HepG2 (cell line): ENCODE results near the gene POLE. TPM values are rescaled to one million over a fixed set of nuclear protein-coding genes. Genes with fewer than 3 reads are reported as not detected.

Source experiments
- GABPB1 ChIP-seq: IDR thresholded peaks from 2 replicates; pipeline ENCODE4 v1.6.1; 2016; ENCODE audit warnings: mild to moderate bottlenecking, missing genetic modification reagents, moderate library complexity, missing compliant biosample characterization
- MIXL1 ChIP-seq: IDR thresholded peaks from 2 replicates; pipeline ENCODE4 v1.6.1; 2016
- PRMT3 ChIP-seq: sonication (generic); formaldehyde crosslinking; IDR thresholded peaks from 2 replicates; pipeline ENCODE4 v1.8.1; 2022; ENCODE audit warnings: low read depth, mild to moderate bottlenecking, moderate library complexity, missing genetic modification reagents, borderline replicate concordance
- RBAK ChIP-seq: sonication (generic); formaldehyde crosslinking; IDR thresholded peaks from 2 replicates; pipeline ENCODE4 v1.5.1; 2020; ENCODE audit warnings: mild to moderate bottlenecking, missing genetic modification reagents
- SP1 ChIP-seq, 2 experiments: fragments of 450-650 bp in 1 of 2; sonication (generic) in 1 of 2; formaldehyde crosslinking in 1 of 2; IDR thresholded peaks; 2 replicates each; pipeline versions ENCODE4 v1.4.0 to v1.6.1; 2016 to 2020; ENCODE audit warnings: missing genetic modification reagents in 1 of 2
- SP5 ChIP-seq: IDR thresholded peaks from 2 replicates; pipeline ENCODE4 v1.6.1; 2016; ENCODE audit warnings: low read depth, borderline replicate concordance
- SPEN ChIP-seq: sonication (generic); formaldehyde crosslinking; IDR thresholded peaks from 2 replicates; pipeline ENCODE4 v1.5.1; 2020; ENCODE audit warnings: low read depth, mild to moderate bottlenecking, missing genetic modification reagents
- TAF15 ChIP-seq: fragments of 200-400 bp; formaldehyde crosslinking; IDR thresholded peaks from one replicate; pipeline ENCODE4 v1.6.1; 2018; ENCODE audit warnings: mild to moderate bottlenecking, low read depth, low read length; ENCODE audit not compliant: poor library complexity, severe bottlenecking
- TGIF2 ChIP-seq: IDR thresholded peaks from 2 replicates; pipeline ENCODE4 v1.6.1; 2016; ENCODE audit warnings: control low read depth, missing compliant biosample characterization
- THAP11 ChIP-seq: IDR thresholded peaks from 2 replicates; pipeline ENCODE4 v1.6.1; 2016; ENCODE audit warnings: missing biosample characterization, missing genetic modification reagents
- ZNF614 ChIP-seq: IDR thresholded peaks from 2 replicates; pipeline ENCODE4 v1.6.1; 2018; ENCODE audit warnings: missing biosample characterization, missing genetic modification reagents, inconsistent platforms, borderline replicate concordance
- ZSCAN9 ChIP-seq: IDR thresholded peaks from 2 replicates; pipeline ENCODE4 v1.6.1; 2016; ENCODE audit warnings: borderline replicate concordance
- polyA plus RNA-seq, 8 experiments: library from polyadenylated mRNA; depleted of rRNA in 3 of 8; stranded (reverse) in 7 of 8; unstranded in 1 of 8; fragments of >200 nt; fragmentation: Illumina TruSeq in 4 of 8; extraction: Trizol in 4 of 8; gene quantifications; 2 replicates each; pipeline versions ENCODE4 v1.2.1 to v1.2.3, GENCODE V29; 2011 to 2016; ENCODE audit warnings: low read depth in 4 of 8, missing spikeins in 1 of 8, mixed read lengths in 1 of 8; ENCODE audit not compliant: insufficient read depth in 1 of 8
- total RNA-seq, 5 experiments: library from RNA; depleted of rRNA; stranded (reverse); fragments of >200 nt; fragmentation: Illumina TruSeq; extraction: Trizol; gene quantifications; 2 replicates each; pipeline ENCODE4 v1.2.3, GENCODE V29; 2016; ENCODE audit warnings: low read depth in 1 of 5
- TF ChIP-seq, protein P1 (sequence below): sonication (generic); formaldehyde crosslinking; IDR thresholded peaks from 2 replicates; pipeline ENCODE4 v1.5.0; 2020; ENCODE audit warnings: mild to moderate bottlenecking, missing genetic modification reagents, borderline replicate concordance
- TF ChIP-seq, protein P2 (sequence below): sonication (generic); formaldehyde crosslinking; IDR thresholded peaks from 2 replicates; pipeline ENCODE4 v1.5.1; 2020; ENCODE audit warnings: missing genetic modification reagents, mild to moderate bottlenecking, borderline replicate concordance
- TF ChIP-seq, protein P3 (sequence below): sonication (generic); formaldehyde crosslinking; IDR thresholded peaks from 2 replicates; pipeline ENCODE4 v1.5.0; 2020; ENCODE audit warnings: mild to moderate bottlenecking, missing genetic modification reagents
- TF ChIP-seq, protein P4 (sequence below): sonication (generic); formaldehyde crosslinking; IDR thresholded peaks from 2 replicates; pipeline ENCODE4 v1.4.0; 2020; ENCODE audit warnings: missing genetic modification reagents, borderline replicate concordance

The POLE gene
- total and polyA plus RNA-seq, 2 of the 13 experiments (the other 11 are each of a cell fraction or from before 2014, with no cell fraction given) = 25.3 to 52.2 TPM

DNA sequence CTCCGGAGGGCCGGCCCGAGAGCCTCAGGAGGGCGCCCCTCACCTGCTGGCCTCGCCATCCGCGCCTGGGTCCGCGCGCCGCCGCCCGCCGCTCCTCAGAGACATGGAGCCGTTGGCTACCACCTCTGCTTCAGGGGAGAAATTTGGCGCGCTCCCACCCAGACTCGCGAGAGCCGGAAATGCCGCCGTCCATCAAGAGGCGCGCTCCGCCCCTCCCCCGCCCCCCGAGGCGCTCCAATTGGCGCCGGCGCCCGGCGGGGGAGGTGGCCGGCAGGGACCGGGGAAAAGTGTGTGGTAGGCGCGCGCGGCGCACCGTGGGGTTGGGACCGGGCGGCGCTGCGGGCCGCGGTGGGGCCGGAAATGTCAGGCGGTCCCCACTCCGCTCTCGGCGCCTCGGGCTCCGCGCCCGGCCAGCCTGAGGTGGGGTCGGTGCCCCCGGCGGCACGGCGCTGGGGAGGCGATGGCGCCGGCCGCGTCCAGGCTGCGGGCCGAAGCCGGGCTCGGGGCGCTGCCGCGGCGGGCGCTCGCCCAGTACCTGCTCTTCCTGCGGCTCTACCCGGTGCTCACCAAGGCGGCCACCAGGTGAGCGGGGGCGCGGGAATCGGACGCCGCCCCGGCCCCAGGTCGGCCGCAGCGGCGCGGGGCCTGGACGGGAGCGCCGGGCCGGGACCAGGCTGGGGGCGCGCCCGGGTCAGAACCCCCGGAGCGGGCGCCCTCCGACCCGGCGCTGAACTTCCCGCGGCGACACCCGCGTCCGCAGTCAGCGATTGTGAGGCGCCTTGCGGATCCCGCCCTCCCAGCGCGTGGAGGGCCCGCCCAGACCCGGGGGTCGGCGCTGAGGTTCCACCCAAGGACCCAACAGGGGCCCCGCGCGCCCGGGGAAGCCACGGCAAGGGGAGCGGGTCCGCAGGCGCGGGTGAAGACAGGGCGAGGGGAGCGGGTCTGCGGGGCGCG lies at the start of gene POLE, which contains the start of gene PXMP2 (continued):
- TF ChIP-seq, protein P1, sequence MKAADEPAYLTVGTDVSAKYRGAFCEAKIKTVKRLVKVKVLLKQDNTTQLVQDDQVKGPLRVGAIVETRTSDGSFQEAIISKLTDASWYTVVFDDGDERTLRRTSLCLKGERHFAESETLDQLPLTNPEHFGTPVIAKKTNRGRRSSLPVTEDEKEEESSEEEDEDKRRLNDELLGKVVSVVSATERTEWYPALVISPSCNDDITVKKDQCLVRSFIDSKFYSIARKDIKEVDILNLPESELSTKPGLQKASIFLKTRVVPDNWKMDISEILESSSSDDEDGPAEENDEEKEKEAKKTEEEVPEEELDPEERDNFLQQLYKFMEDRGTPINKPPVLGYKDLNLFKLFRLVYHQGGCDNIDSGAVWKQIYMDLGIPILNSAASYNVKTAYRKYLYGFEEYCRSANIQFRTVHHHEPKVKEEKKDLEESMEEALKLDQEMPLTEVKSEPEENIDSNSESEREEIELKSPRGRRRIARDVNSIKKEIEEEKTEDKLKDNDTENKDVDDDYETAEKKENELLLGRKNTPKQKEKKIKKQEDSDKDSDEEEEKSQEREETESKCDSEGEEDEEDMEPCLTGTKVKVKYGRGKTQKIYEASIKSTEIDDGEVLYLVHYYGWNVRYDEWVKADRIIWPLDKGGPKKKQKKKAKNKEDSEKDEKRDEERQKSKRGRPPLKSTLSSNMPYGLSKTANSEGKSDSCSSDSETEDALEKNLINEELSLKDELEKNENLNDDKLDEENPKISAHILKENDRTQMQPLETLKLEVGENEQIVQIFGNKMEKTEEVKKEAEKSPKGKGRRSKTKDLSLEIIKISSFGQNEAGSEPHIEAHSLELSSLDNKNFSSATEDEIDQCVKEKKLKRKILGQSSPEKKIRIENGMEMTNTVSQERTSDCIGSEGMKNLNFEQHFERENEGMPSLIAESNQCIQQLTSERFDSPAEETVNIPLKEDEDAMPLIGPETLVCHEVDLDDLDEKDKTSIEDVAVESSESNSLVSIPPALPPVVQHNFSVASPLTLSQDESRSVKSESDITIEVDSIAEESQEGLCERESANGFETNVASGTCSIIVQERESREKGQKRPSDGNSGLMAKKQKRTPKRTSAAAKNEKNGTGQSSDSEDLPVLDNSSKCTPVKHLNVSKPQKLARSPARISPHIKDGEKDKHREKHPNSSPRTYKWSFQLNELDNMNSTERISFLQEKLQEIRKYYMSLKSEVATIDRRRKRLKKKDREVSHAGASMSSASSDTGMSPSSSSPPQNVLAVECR = peak; percentile 94
- TF ChIP-seq MIXL1 (CRISPR knock-in tag) = peak; percentile 40
- no peak for TF ChIP-seq SP1 (IDR thresholded peaks at IDR 0.05)
- peak; percentile 75 for TF ChIP-seq SP1 (CRISPR knock-in tag; IDR thresholded peaks at IDR 0.05)
- peak; percentile 44; the same call in 1 of the 2 replicates for TF ChIP-seq ZSCAN9 (CRISPR knock-in tag)
- TF ChIP-seq GABPB1 (CRISPR knock-in tag) = peak; percentile 89
- peak; percentile 68 for TF ChIP-seq TGIF2 (CRISPR knock-in tag)
- 0 out of 2 replicates have a peak, but pooled peaks have one; percentile 34 for TF ChIP-seq PRMT3 (CRISPR knock-in tag)
- TF ChIP-seq TAF15 = peak; percentile 25
- peak; percentile 61 for TF ChIP-seq SPEN (CRISPR knock-in tag)
- TF ChIP-seq THAP11 (CRISPR knock-in tag) = peak; percentile 78
- TF ChIP-seq ZNF614 (CRISPR knock-in tag) = peak; percentile 84; the same call in 1 of the 2 replicates
- TF ChIP-seq, protein P2, sequence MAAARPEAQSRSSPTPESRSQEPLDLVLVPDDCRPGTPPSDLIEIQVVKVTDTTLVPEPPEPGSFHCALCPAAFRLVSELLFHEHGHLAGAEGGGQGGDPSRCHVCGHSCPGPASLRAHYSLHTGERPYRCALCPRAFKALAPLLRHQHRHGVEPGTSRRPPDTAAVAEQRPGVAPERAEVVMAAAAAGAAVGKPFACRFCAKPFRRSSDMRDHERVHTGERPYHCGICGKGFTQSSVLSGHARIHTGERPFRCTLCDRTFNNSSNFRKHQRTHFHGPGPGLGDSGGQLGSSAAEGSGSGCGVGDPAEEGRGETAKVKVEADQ = peak; percentile 44; the same call in 1 of the 2 replicates
- no peak for TF ChIP-seq RBAK (CRISPR knock-in tag)
- TF ChIP-seq, protein P3, sequence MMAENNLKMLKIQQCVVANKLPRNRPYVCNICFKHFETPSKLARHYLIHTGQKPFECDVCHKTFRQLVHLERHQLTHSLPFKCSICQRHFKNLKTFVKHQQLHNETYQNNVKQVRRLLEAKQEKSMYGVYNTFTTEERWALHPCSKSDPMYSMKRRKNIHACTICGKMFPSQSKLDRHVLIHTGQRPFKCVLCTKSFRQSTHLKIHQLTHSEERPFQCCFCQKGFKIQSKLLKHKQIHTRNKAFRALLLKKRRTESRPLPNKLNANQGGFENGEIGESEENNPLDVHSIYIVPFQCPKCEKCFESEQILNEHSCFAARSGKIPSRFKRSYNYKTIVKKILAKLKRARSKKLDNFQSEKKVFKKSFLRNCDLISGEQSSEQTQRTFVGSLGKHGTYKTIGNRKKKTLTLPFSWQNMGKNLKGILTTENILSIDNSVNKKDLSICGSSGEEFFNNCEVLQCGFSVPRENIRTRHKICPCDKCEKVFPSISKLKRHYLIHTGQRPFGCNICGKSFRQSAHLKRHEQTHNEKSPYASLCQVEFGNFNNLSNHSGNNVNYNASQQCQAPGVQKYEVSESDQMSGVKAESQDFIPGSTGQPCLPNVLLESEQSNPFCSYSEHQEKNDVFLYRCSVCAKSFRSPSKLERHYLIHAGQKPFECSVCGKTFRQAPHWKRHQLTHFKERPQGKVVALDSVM (CRISPR knock-in tag) = 0 out of 2 replicates have a peak, but pooled peaks have one; percentile 30
- TF ChIP-seq SP5 (CRISPR knock-in tag) = peak; percentile 95
- TF ChIP-seq, protein P4, sequence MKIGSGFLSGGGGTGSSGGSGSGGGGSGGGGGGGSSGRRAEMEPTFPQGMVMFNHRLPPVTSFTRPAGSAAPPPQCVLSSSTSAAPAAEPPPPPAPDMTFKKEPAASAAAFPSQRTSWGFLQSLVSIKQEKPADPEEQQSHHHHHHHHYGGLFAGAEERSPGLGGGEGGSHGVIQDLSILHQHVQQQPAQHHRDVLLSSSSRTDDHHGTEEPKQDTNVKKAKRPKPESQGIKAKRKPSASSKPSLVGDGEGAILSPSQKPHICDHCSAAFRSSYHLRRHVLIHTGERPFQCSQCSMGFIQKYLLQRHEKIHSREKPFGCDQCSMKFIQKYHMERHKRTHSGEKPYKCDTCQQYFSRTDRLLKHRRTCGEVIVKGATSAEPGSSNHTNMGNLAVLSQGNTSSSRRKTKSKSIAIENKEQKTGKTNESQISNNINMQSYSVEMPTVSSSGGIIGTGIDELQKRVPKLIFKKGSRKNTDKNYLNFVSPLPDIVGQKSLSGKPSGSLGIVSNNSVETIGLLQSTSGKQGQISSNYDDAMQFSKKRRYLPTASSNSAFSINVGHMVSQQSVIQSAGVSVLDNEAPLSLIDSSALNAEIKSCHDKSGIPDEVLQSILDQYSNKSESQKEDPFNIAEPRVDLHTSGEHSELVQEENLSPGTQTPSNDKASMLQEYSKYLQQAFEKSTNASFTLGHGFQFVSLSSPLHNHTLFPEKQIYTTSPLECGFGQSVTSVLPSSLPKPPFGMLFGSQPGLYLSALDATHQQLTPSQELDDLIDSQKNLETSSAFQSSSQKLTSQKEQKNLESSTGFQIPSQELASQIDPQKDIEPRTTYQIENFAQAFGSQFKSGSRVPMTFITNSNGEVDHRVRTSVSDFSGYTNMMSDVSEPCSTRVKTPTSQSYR (CRISPR knock-in tag) = peak; percentile 85
